GM12878 (cell line): ENCODE results near the gene KAZN. TPM values are rescaled to one million over a fixed set of nuclear protein-coding genes. Genes with fewer than 3 reads are reported as not detected.

ENCODE experiments used
- ATAC-seq: fragments of 200-7000 bp; cut with Tn5 transposase; 3 replicates; pipeline ENCODE4 v1.9.1; 2020; ENCODE audit warnings: mild to moderate bottlenecking, moderate library complexity
- BruUV-seq: library from RNA; stranded (reverse); fragments of 400-500 nt; replicated peaks from 2 replicates; lab custom pipeline; 2021; lab: Mats Ljungman, UMichigan
- CTCF ChIA-PET: fragments of 300-600 bp; sonication (Branson Sonifier 250); formaldehyde crosslinking; extraction: SDS; loops from one replicate; lab custom pipeline; 2021; ENCODE audit warnings: inconsistent platforms; lab: Yijun Ruan, JAX
- POLR2A ChIA-PET: fragments of 350-600 bp; formaldehyde crosslinking; extraction: SDS; loops from one replicate; lab custom pipeline; 2021; ENCODE audit warnings: inconsistent platforms; lab: Charles Lee
- RAD21 ChIA-PET: fragments of 300-600 bp; sonication (Branson Sonifier 250); formaldehyde crosslinking; loops from one replicate; lab custom pipeline; 2023; ENCODE audit warnings: antibody characterized with exemption; ENCODE audit not compliant: unreplicated experiment; lab: Charles Lee
- SMC1A ChIA-PET: fragments of 300-600 bp; sonication (Branson Sonifier 250); formaldehyde crosslinking; loops from one replicate; lab custom pipeline; 2023; ENCODE audit not compliant: unreplicated experiment, uncharacterized antibody; lab: Charles Lee
- DNase-seq: peaks from one replicate; pipeline ENCODE4 v3.0.0-alpha.2; 2011; ENCODE audit warnings: low read depth, low spot score
- FAIRE-seq: peaks from 3 replicates; lab custom pipeline; 2011; peaks lifted over from hg19 to GRCh38; lab: Jason Lieb, UNC
- H2AFZ ChIP-seq: 2 replicates; pipeline ENCODE4 v1.6.0; 2011; ENCODE audit warnings: low read depth, low read length, control low read depth; ENCODE audit not compliant: control insufficient read depth
- H3K27ac ChIP-seq: 2 replicates; pipeline ENCODE4 v1.5.1; 2011; ENCODE audit warnings: control low read depth; ENCODE audit not compliant: control insufficient read depth, insufficient read depth
- H3K27me3 ChIP-seq, 2 experiments: replicated peaks in 1 of 2; 2 replicates each; pipeline versions ENCODE4 v1.6.0 to v1.6.1; 2011; ENCODE audit warnings: low read length in 1 of 2; ENCODE audit not compliant: control insufficient read depth in 2 of 2, insufficient read depth in 2 of 2
- H3K36me3 ChIP-seq, 2 experiments: 2 replicates each; pipeline ENCODE4 v1.5.1; 2011; ENCODE audit warnings: low read length in 1 of 2; ENCODE audit not compliant: control insufficient read depth in 2 of 2, insufficient read depth in 2 of 2
- H3K4me1 ChIP-seq: 2 replicates; pipeline ENCODE4 v1.6.1; 2011; ENCODE audit warnings: mild to moderate bottlenecking, low read length, moderate library complexity, mixed read lengths; ENCODE audit not compliant: control insufficient read depth, insufficient read depth
- H3K4me2 ChIP-seq: 2 replicates; pipeline ENCODE4 v1.6.0; 2011; ENCODE audit warnings: control low read depth; ENCODE audit not compliant: control insufficient read depth, insufficient read depth
- H3K4me3 ChIP-seq: fragments of 200-600 bp; sonication (generic); 2 replicates; pipeline ENCODE4 v1.5.1; 2016
- H3K79me2 ChIP-seq: 2 replicates; pipeline ENCODE4 v1.6.0; 2011; ENCODE audit warnings: low read length; ENCODE audit not compliant: control insufficient read depth, insufficient read depth
- H3K9ac ChIP-seq: 2 replicates; pipeline ENCODE4 v1.8.0; 2011; ENCODE audit warnings: low read length, control low read depth, mixed read lengths; ENCODE audit not compliant: control insufficient read depth, insufficient read depth
- H3K9me3 ChIP-seq: replicated peaks from 3 replicates; pipeline ENCODE4 v1.5.1; 2011; ENCODE audit warnings: mild to moderate bottlenecking, low read length; ENCODE audit not compliant: control insufficient read depth, insufficient read depth
- H4K20me1 ChIP-seq: 2 replicates; pipeline ENCODE4 v1.6.0; 2011; ENCODE audit not compliant: control insufficient read depth, insufficient read depth
- CBX3 ChIP-seq: fragments of 200-600 bp; sonication (generic); IDR thresholded peaks from 2 replicates; pipeline ENCODE4 v1.6.1; 2016; ENCODE audit warnings: low read depth, borderline replicate concordance
- CREB1 ChIP-seq: IDR thresholded peaks from 2 replicates; pipeline ENCODE4 v1.6.1; 2012; ENCODE audit warnings: low read depth, mild to moderate bottlenecking, inconsistent platforms
- EED ChIP-seq: sonication (generic); IDR thresholded peaks from 2 replicates; pipeline ENCODE4 v1.6.1; 2016; ENCODE audit warnings: antibody characterized with exemption, low read depth
- EGR1 ChIP-seq, 2 experiments: IDR thresholded peaks; 1 replicate in 1 of 2; 2 replicates in 1 of 2; pipeline ENCODE4 v1.6.1; 2011 to 2012; ENCODE audit warnings: low read depth in 2 of 2, low read length in 2 of 2, borderline replicate concordance in 1 of 2, mild to moderate bottlenecking in 1 of 2, moderate library complexity in 1 of 2
- ESRRA ChIP-seq: IDR thresholded peaks from 2 replicates; pipeline ENCODE4 v1.6.1; 2012; ENCODE audit warnings: mild to moderate bottlenecking, low read length, improper control_type of control experiment
- HDAC2 ChIP-seq: fragments of 200-600 bp; sonication (generic); IDR thresholded peaks from 2 replicates; pipeline ENCODE4 v1.6.1; 2017
- IKZF2 ChIP-seq, 2 experiments: fragments of 450-650 bp; IDR thresholded peaks; 2 replicates each; pipeline ENCODE4 v1.6.1; 2017; ENCODE audit warnings: mild to moderate bottlenecking in 2 of 2, moderate library complexity in 2 of 2
- MEF2B ChIP-seq: fragments of 450-650 bp; IDR thresholded peaks from 2 replicates; pipeline ENCODE4 v1.6.1; 2018; ENCODE audit warnings: mild to moderate bottlenecking, moderate library complexity; ENCODE audit not compliant: partially characterized antibody, poor library complexity, severe bottlenecking
- NFYA ChIP-seq: IDR thresholded peaks from 2 replicates; pipeline ENCODE4 v1.6.1; 2011; ENCODE audit warnings: low read depth, mild to moderate bottlenecking, low read length, improper control_type of control experiment, borderline replicate concordance
- NFYB ChIP-seq: IDR thresholded peaks from 2 replicates; pipeline ENCODE4 v1.6.1; 2011; ENCODE audit warnings: low read depth, mild to moderate bottlenecking, low read length, improper control_type of control experiment, moderate library complexity; ENCODE audit not compliant: insufficient read depth
- POLR2A ChIP-seq: IDR thresholded peaks from 2 replicates; pipeline ENCODE4 v1.6.1; 2011; ENCODE audit warnings: low read depth, mild to moderate bottlenecking, low read length
- PRDM15 ChIP-seq: fragments of 450-650 bp; formaldehyde crosslinking; IDR thresholded peaks from 2 replicates; pipeline ENCODE4 v1.4.0; 2020; ENCODE audit warnings: mild to moderate bottlenecking, moderate library complexity
- RB1 ChIP-seq: fragments of 450-650 bp; formaldehyde crosslinking; IDR thresholded peaks from 2 replicates; pipeline ENCODE4 v1.6.1; 2017; ENCODE audit warnings: mild to moderate bottlenecking, borderline replicate concordance
- STAT1 ChIP-seq: fragments of 450-650 bp; conservative IDR thresholded peaks from 2 replicates; pipeline ENCODE4 v1.6.1; 2014; ENCODE audit warnings: antibody characterized with exemption, mild to moderate bottlenecking
- ZNF207 ChIP-seq: fragments of 450-650 bp; IDR thresholded peaks from 2 replicates; pipeline ENCODE4 v1.6.1; 2014; ENCODE audit warnings: antibody characterized with exemption, mild to moderate bottlenecking, borderline replicate concordance
- WGBS: methylation state at CpG from one replicate; pipeline ENCODE4 v1.1.6; 2016; ENCODE audit warnings: low lambda C conversion rate; ENCODE audit not compliant: insufficient replicate concordance, insufficient coverage; ENCODE audit errors: missing lambda C conversion rate; 5-methylcytosine and 5-hydroxymethylcytosine counted together
- in situ Hi-C: fragments of 300-500 bp; cut with MboI; formaldehyde crosslinking; loops from 9 replicates; pipeline ENCODE4 v1.14.3; 2018; ENCODE audit warnings: mixed read lengths
- intact Hi-C: fragments of 100-400 bp; cut with micrococcal nuclease; formaldehyde crosslinking; loops from one replicate; pipeline ENCODE4 v1.14.2; 2022; ENCODE audit not compliant: unreplicated experiment
- polyA plus RNA-seq, 11 experiments: library from polyadenylated mRNA; depleted of rRNA in 4 of 11; unstranded in 6 of 11; stranded (reverse) in 5 of 11; fragments of >200 nt; fragmentation: Nextera tagmentation in 4 of 11; fragmentation: Illumina TruSeq in 1 of 11; extraction: Ambion mirVana in 4 of 11; extraction: Trizol in 1 of 11; gene quantifications; 1 replicate in 1 of 11; 2 replicates in 10 of 11; pipeline versions ENCODE4 v1.2.1 to v1.2.3, GENCODE V29; 2011 to 2016; ENCODE audit warnings: inconsistent platforms in 2 of 11, missing spikeins in 2 of 11, low read depth in 1 of 11
- total RNA-seq, 4 experiments: library from RNA; depleted of rRNA in 3 of 4; stranded (reverse); fragments of >200 nt in 3 of 4; fragmentation: Illumina TruSeq in 1 of 4; extraction: Trizol in 1 of 4; gene quantifications; 2 replicates each; pipeline versions ENCODE4 v1.2.1 to v1.2.3, GENCODE V29; 2013 to 2021
- TF ChIP-seq, protein P1 (sequence below): fragments of 450-650 bp; formaldehyde crosslinking; IDR thresholded peaks from 2 replicates; pipeline ENCODE4 v1.4.0; 2022; ENCODE audit warnings: mild to moderate bottlenecking, moderate library complexity
- TF ChIP-seq, protein P2 (sequence below): IDR thresholded peaks from 2 replicates; pipeline ENCODE4 v1.6.1; 2011; ENCODE audit warnings: mild to moderate bottlenecking, low read depth, low read length, moderate library complexity; ENCODE audit not compliant: insufficient replicate concordance

KAZN gene
- total and polyA plus RNA-seq, 10 of the 15 experiments (the other 5 are each of a cell fraction or from before 2014, with no cell fraction given) = 0.72 to 4.0 (median 1.2) TPM

- no peak for TF ChIP-seq MEF2B
Observed at GRCh38 chr1:14903922-14904321, 305.4 kb downstream of the KAZN start (continued).

DNA sequence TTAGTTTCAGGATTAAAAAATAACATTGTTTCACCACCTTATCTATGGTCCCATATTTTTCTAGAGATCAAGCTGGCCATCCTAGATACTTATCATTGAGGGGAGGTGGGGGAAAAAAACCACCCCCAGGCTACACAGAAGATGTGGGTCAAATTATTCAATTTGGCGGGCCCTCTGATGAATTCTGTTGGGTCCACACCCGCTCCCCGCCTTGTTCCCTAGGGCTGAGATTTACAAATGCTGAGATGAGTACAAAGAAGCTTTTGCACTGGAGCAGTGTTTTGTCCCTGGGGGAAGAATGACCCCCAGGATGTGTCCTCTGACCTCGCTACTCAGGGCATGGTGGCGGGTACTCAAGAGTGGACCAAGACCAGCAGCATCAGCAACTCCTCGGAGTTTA lies 308.2 kb downstream of the KAZN start:
- ChIA-PET RAD21 (no interaction called here), CTCF (interaction anchor here (1.0 kb wide), 1 partner anchor 8 kb away, joined by 3 read pairs; no protein-coding TSS in a partner anchor), POLR2A (no interaction called here), SMC1A (no interaction called here)
- intact Hi-C loops = no loop called here
- ATAC-seq = no peak
- Histone ChIP-seq H3K27me3 (no peaks in the 10 kb centered on the region), H3K9ac (no peak overlapping the region), H3K4me3 (no peak overlapping the region), H3K36me3 (no peaks in the 10 kb centered on the region), H3K79me2 (no peaks in the 10 kb centered on the region), H3K9me3 (no peaks in the 10 kb centered on the region), H4K20me1 (no peaks in the 10 kb centered on the region), H3K27ac (no peak overlapping the region), H3K4me1 (no peaks in the 10 kb centered on the region), H2AFZ (no peak overlapping the region), H3K4me2 (no peak overlapping the region)
- WGBS = 55% methylated on average over 6 of the region's 6 CpGs
- BruUV-seq = no TSS peak
- no peak for FAIRE-seq
- no peak for DNase-seq
- TF ChIP-seq, protein P1, sequence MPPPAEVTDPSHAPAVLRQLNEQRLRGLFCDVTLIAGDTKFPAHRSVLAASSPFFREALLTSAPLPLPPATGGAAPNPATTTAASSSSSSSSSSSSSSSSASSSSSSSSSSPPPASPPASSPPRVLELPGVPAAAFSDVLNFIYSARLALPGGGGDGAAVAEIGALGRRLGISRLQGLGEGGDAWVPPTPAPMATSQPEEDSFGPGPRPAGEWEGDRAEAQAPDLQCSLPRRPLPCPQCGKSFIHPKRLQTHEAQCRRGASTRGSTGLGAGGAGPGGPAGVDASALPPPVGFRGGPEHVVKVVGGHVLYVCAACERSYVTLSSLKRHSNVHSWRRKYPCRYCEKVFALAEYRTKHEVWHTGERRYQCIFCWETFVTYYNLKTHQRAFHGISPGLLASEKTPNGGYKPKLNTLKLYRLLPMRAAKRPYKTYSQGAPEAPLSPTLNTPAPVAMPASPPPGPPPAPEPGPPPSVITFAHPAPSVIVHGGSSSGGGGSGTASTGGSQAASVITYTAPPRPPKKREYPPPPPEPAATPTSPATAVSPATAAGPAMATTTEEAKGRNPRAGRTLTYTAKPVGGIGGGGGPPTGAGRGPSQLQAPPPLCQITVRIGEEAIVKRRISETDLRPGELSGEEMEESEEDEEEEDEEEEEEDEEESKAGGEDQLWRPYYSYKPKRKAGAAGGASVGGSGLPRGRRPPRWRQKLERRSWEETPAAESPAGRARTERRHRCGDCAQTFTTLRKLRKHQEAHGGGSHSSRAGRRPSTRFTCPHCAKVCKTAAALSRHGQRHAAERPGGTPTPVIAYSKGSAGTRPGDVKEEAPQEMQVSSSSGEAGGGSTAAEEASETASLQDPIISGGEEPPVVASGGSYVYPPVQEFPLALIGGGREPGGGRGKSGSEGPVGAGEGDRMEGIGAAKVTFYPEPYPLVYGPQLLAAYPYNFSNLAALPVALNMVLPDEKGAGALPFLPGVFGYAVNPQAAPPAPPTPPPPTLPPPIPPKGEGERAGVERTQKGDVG (CRISPR knock-in tag) = no peak
- no peak for TF ChIP-seq ESRRA
- no peak for TF ChIP-seq CREB1
- no peak for TF ChIP-seq STAT1
- TF ChIP-seq RB1 = no peak
- TF ChIP-seq, protein P2, sequence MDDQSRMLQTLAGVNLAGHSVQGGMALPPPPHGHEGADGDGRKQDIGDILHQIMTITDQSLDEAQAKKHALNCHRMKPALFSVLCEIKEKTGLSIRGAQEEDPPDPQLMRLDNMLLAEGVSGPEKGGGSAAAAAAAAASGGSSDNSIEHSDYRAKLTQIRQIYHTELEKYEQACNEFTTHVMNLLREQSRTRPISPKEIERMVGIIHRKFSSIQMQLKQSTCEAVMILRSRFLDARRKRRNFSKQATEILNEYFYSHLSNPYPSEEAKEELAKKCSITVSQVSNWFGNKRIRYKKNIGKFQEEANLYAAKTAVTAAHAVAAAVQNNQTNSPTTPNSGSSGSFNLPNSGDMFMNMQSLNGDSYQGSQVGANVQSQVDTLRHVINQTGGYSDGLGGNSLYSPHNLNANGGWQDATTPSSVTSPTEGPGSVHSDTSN = no peak
- no peak for TF ChIP-seq IKZF2 (IDR thresholded peaks at IDR 0.05)
- TF ChIP-seq CBX3 = no peak
- no peak for TF ChIP-seq NFYA
- no peak for TF ChIP-seq EGR1 (IDR thresholded peaks at IDR 0.05; ENCODE audit: borderline replicate concordance in 1 of 2, low read depth in 2 of 2, low read length in 2 of 2)
- TF ChIP-seq EED = no peak
- TF ChIP-seq HDAC2 = no peak
- TF ChIP-seq NFYB = no peak
- TF ChIP-seq PRDM15 = no peak
- TF ChIP-seq POLR2A = no peak
- no peak for TF ChIP-seq ZNF207
- in situ Hi-C loops = no loop called here
